Stimulated activated naive CD8-positive, alpha-beta T cell treated with anti-CD3 and anti-CD28 coated beads, Interleukin-15, amount 100 ng/mL, for 72 hours (primary cell): Measurements from ENCODE around the gene CDHR2.
A peak's percentile ranks its signal among the peaks of the same experiment; 100 is the strongest.

ENCODE experiments used
- ATAC-seq: fragments of 150-1000 bp; cut with Tn5 transposase; 2 replicates; pipeline ENCODE4 v1.10.0; 2021; ENCODE audit warnings: mild to moderate bottlenecking, moderate library complexity
- DNase-seq, 2 donors: peaks; one replicate each; pipeline ENCODE4 v3.0.0; 2021 to 2022
- H3K27ac Mint-ChIP-seq, 2 donors: one replicate each; pipeline ENCODE4 v1.8.0; 2022; ENCODE audit warnings: mild to moderate bottlenecking in 2 of 2, mixed read lengths in 2 of 2, moderate library complexity in 2 of 2
- H3K27me3 Mint-ChIP-seq: one replicate; pipeline ENCODE4 v1.8.0; 2022; ENCODE audit warnings: mixed read lengths
- H3K4me1 Mint-ChIP-seq: one replicate; pipeline ENCODE4 v1.8.0; 2022; ENCODE audit warnings: mild to moderate bottlenecking, mixed read lengths
- H3K4me3 Mint-ChIP-seq, 2 donors: one replicate each; pipeline ENCODE4 v1.8.0; 2022; ENCODE audit warnings: mild to moderate bottlenecking in 2 of 2, mixed read lengths in 2 of 2, moderate library complexity in 1 of 2
- H3K9me3 Mint-ChIP-seq, 2 donors: one replicate each; pipeline ENCODE4 v1.8.0; 2022; ENCODE audit warnings: mixed read lengths in 2 of 2

CDHR2 gene

GRCh38 chr5:176524138-176524537 lies 25.0 kb upstream of the CDHR2 start:
- H3K4me3 Mint-ChIP-seq, result no peak overlapping the region
- no peaks in the 10 kb centered on the region for H3K9me3 Mint-ChIP-seq
- no peaks in the 10 kb centered on the region for H3K27me3 Mint-ChIP-seq
- H3K4me1 Mint-ChIP-seq, result peaks cover 41% of the 10 kb centered on the region
- ATAC-seq (no peak), DNase-seq (no peak)
- no peak overlapping the region for H3K27ac Mint-ChIP-seq

- no peak overlapping the region for H3K4me3 Mint-ChIP-seq
- H3K27ac Mint-ChIP-seq, result no peak overlapping the region
- peaks cover 50% of the 10 kb centered on the region for H3K4me1 Mint-ChIP-seq
- no peak for DNase-seq
- H3K27me3 Mint-ChIP-seq, result no peaks in the 10 kb centered on the region
- H3K9me3 Mint-ChIP-seq, result no peaks in the 10 kb centered on the region
- ATAC-seq, result no peak
Observed at GRCh38 chr5:176524987-176525386, 24.2 kb upstream of the CDHR2 start.

GRCh38 chr5:176525677-176526076 lies 23.5 kb upstream of the CDHR2 start:
- DNase-seq (no peak), ATAC-seq (no peak)
- H3K4me3 Mint-ChIP-seq, result no peak overlapping the region
- no peaks in the 10 kb centered on the region for H3K27me3 Mint-ChIP-seq
- H3K27ac Mint-ChIP-seq, result peak overlapping the region in 1 of 2 donors; percentile 27
- peaks cover 53% of the 10 kb centered on the region for H3K4me1 Mint-ChIP-seq
- H3K9me3 Mint-ChIP-seq, result no peaks in the 10 kb centered on the region

- no peak for DNase-seq
- Mint-ChIP-seq H3K4me1 (peaks cover 56% of the 10 kb centered on the region), H3K27ac (no peak overlapping the region), H3K4me3 (no peak overlapping the region), H3K27me3 (no peaks in the 10 kb centered on the region), H3K9me3 (no peaks in the 10 kb centered on the region)
- no peak for ATAC-seq
Observed at GRCh38 chr5:176526462-176526861, 22.7 kb upstream of the CDHR2 start.

GRCh38 chr5:176527246-176528222 lies 21.6 kb upstream of the CDHR2 start:
- Mint-ChIP-seq H3K27ac (peak overlapping the region in 1 of 2 donors; percentile 72), H3K27me3 (no peaks in the 10 kb centered on the region), H3K4me1 (peaks cover 65% of the 10 kb centered on the region), H3K9me3 (no peaks in the 10 kb centered on the region), H3K4me3 (no peak overlapping the region)
- DNase-seq (no peak), ATAC-seq (no peak)

- Mint-ChIP-seq H3K27ac (peak overlapping the region in 1 of 2 donors; percentile 52), H3K4me1 (peaks cover 67% of the 10 kb centered on the region), H3K4me3 (peak overlapping the region in 1 of 2 donors; percentile 42)
Observed at GRCh38 chr5:176528301-176528700, 20.8 kb upstream of the CDHR2 start.

GRCh38 chr5:176528761-176529115 lies 20.4 kb upstream of the CDHR2 start:
- H3K4me3 Mint-ChIP-seq, result peak overlapping the region in 1 of 2 donors; percentile 42
- H3K4me1 Mint-ChIP-seq, result peaks cover 67% of the 10 kb centered on the region
- H3K27me3 Mint-ChIP-seq, result no peaks in the 10 kb centered on the region
- DNase-seq (no peak), ATAC-seq (no peak)
- no peaks in the 10 kb centered on the region for H3K9me3 Mint-ChIP-seq
- H3K27ac Mint-ChIP-seq, result peak overlapping the region in 1 of 2 donors; percentile 52

More at GRCh38 chr5:176528301-176528700, 20.8 kb upstream of the CDHR2 start:
- DNase-seq, result no peak
- Mint-ChIP-seq H3K9me3 (no peaks in the 10 kb centered on the region), H3K27me3 (no peaks in the 10 kb centered on the region)
- no peak for ATAC-seq

- Mint-ChIP-seq H3K4me1 (peaks cover 69% of the 10 kb centered on the region), H3K27me3 (no peaks in the 10 kb centered on the region), H3K4me3 (peak overlapping the region; percentile 74 to 88), H3K27ac (peak overlapping the region; percentile 42 to 92), H3K9me3 (no peaks in the 10 kb centered on the region)
- DNase-seq (no peak), ATAC-seq (no peak)
Observed at GRCh38 chr5:176529116-176529740, 19.9 kb upstream of the CDHR2 start.

- H3K27ac Mint-ChIP-seq, result peak overlapping the region; percentile 35 to 92
- H3K4me1 Mint-ChIP-seq, result peaks cover 74% of the 10 kb centered on the region
- H3K27me3 Mint-ChIP-seq, result no peaks in the 10 kb centered on the region
- no peaks in the 10 kb centered on the region for H3K9me3 Mint-ChIP-seq
- H3K4me3 Mint-ChIP-seq, result peak overlapping the region; percentile 74 to 88
- ATAC-seq, result peak; percentile 62
- peak in 1 of 2 donors; percentile 48 for DNase-seq
Observed at GRCh38 chr5:176529741-176530141, 19.4 kb upstream of the CDHR2 start.

GRCh38 chr5:176530393-176530982 lies 18.7 kb upstream of the CDHR2 start:
- H3K9me3 Mint-ChIP-seq, result no peaks in the 10 kb centered on the region
- H3K4me1 Mint-ChIP-seq, result peaks cover 81% of the 10 kb centered on the region
- H3K27me3 Mint-ChIP-seq, result no peaks in the 10 kb centered on the region
- DNase-seq (no peak), ATAC-seq (no peak)
- H3K4me3 Mint-ChIP-seq, result peak overlapping the region; percentile 86 to 92
- H3K27ac Mint-ChIP-seq, result peak overlapping the region in 1 of 2 donors; percentile 54

GRCh38 chr5:176530983-176531901 lies 17.9 kb upstream of the CDHR2 start:
- H3K27me3 Mint-ChIP-seq, result no peaks in the 10 kb centered on the region
- H3K27ac Mint-ChIP-seq, result peak overlapping the region; percentile 93
- H3K4me3 Mint-ChIP-seq, result peak overlapping the region; percentile 86 to 92
- H3K4me1 Mint-ChIP-seq, result peaks cover 81% of the 10 kb centered on the region
- no peaks in the 10 kb centered on the region for H3K9me3 Mint-ChIP-seq
- ATAC-seq (peak; percentile 10), DNase-seq (no peak)

- Mint-ChIP-seq H3K27ac (no peak overlapping the region), H3K9me3 (no peaks in the 10 kb centered on the region), H3K27me3 (no peaks in the 10 kb centered on the region), H3K4me3 (peak overlapping the region; percentile 86 to 92), H3K4me1 (peaks cover 81% of the 10 kb centered on the region)
- ATAC-seq, result no peak
- DNase-seq, result no peak
Observed at GRCh38 chr5:176531902-176532493, 17.1 kb upstream of the CDHR2 start.

- peak overlapping the region; percentile 91 to 95 for H3K4me3 Mint-ChIP-seq
- DNase-seq (no peak), ATAC-seq (no peak)
- peaks cover 75% of the 10 kb centered on the region for H3K4me1 Mint-ChIP-seq
- H3K27ac Mint-ChIP-seq, result peak overlapping the region in 1 of 2 donors; percentile 54
- H3K27me3 Mint-ChIP-seq, result no peaks in the 10 kb centered on the region
- no peaks in the 10 kb centered on the region for H3K9me3 Mint-ChIP-seq
Observed at GRCh38 chr5:176532795-176533194, 16.3 kb upstream of the CDHR2 start.

GRCh38 chr5:176533390-176533789 lies 15.8 kb upstream of the CDHR2 start:
- ATAC-seq (no peak), DNase-seq (no peak)
- Mint-ChIP-seq H3K4me1 (peaks cover 75% of the 10 kb centered on the region), H3K9me3 (no peaks in the 10 kb centered on the region), H3K4me3 (peak overlapping the region; percentile 91 to 95), H3K27me3 (no peaks in the 10 kb centered on the region), H3K27ac (peak overlapping the region; percentile 95 to 97)
